H9 (cell line): Measurements from ENCODE around the gene TFF3. TPM values are rescaled to one million over a fixed set of nuclear protein-coding genes. Genes with fewer than 3 reads are reported as not detected.

Experiments
- DNase-seq: peaks from one replicate; pipeline ENCODE4 v3.0.0-alpha.2; 2017
- H2AFZ ChIP-seq: one replicate; pipeline ENCODE4 v1.6.1; 2013; ENCODE audit warnings: mild to moderate bottlenecking, low read length, control low read depth, moderate library complexity
- H2AK5ac ChIP-seq: 2 replicates; pipeline ENCODE4 v1.6.1; 2013; ENCODE audit warnings: low read length, control low read depth, mixed read lengths; ENCODE audit not compliant: insufficient read length
- H2BK120ac ChIP-seq: one replicate; pipeline ENCODE4 v1.6.1; 2013; ENCODE audit warnings: low read depth, mild to moderate bottlenecking, low read length, control low read depth, inconsistent platforms; ENCODE audit not compliant: poor library complexity, severe bottlenecking
- H2BK12ac ChIP-seq: 2 replicates; pipeline ENCODE4 v1.6.1; 2013; ENCODE audit warnings: low read length, control low read depth, mixed read lengths, low read depth; ENCODE audit not compliant: insufficient read length
- H2BK15ac ChIP-seq: 2 replicates; pipeline ENCODE4 v1.6.1; 2013; ENCODE audit warnings: low read depth, low read length, control low read depth
- H2BK20ac ChIP-seq: one replicate; pipeline ENCODE4 v1.6.1; 2013; ENCODE audit warnings: low read depth, mild to moderate bottlenecking, low read length, control low read depth, inconsistent platforms; ENCODE audit not compliant: poor library complexity, severe bottlenecking
- H2BK5ac ChIP-seq: 2 replicates; pipeline ENCODE4 v1.6.1; 2013; ENCODE audit warnings: low read length, control low read depth, mixed read lengths; ENCODE audit not compliant: insufficient read length
- H3K14ac ChIP-seq: 2 replicates; pipeline ENCODE4 v1.6.1; 2013; ENCODE audit warnings: low read length, control low read depth; ENCODE audit not compliant: insufficient read depth
- H3K18ac ChIP-seq: 2 replicates; pipeline ENCODE4 v1.6.1; 2013; ENCODE audit warnings: low read depth, mild to moderate bottlenecking, mixed read lengths, low read length, control low read depth; ENCODE audit not compliant: insufficient read length
- H3K23ac ChIP-seq: 2 replicates; pipeline ENCODE4 v1.6.1; 2013; ENCODE audit warnings: low read length, control low read depth, mixed read lengths, low read depth; ENCODE audit not compliant: insufficient read length
- H3K23me2 ChIP-seq: 2 replicates; pipeline ENCODE4 v1.6.1; 2013; ENCODE audit warnings: low read depth, mild to moderate bottlenecking, mixed read lengths, low read length, control low read depth; ENCODE audit not compliant: insufficient read length, poor library complexity, severe bottlenecking
- H3K27ac ChIP-seq: 2 replicates; pipeline ENCODE4 v1.5.1; 2013; ENCODE audit warnings: low read length, control low read depth, mixed read lengths, low read depth; ENCODE audit not compliant: insufficient read length
- H3K27me3 ChIP-seq: 2 replicates; pipeline ENCODE4 v1.6.1; 2013; ENCODE audit warnings: low read length, control low read depth, inconsistent platforms; ENCODE audit not compliant: insufficient read depth
- H3K4ac ChIP-seq: 2 replicates; pipeline ENCODE4 v1.6.1; 2013; ENCODE audit warnings: low read depth, mild to moderate bottlenecking, control low read depth, inconsistent platforms, low read length, moderate library complexity
- H3K4me1 ChIP-seq: 2 replicates; pipeline ENCODE4 v1.6.1; 2013; ENCODE audit warnings: low read length, control low read depth, inconsistent platforms; ENCODE audit not compliant: insufficient read depth
- H3K4me2 ChIP-seq: 2 replicates; pipeline ENCODE4 v1.6.1; 2013; ENCODE audit warnings: low read length, control low read depth, mixed read lengths; ENCODE audit not compliant: insufficient read length, insufficient read depth
- H3K56ac ChIP-seq: 2 replicates; pipeline ENCODE4 v1.6.1; 2013; ENCODE audit warnings: low read depth, mild to moderate bottlenecking, mixed read lengths, low read length, control low read depth; ENCODE audit not compliant: insufficient read length
- H3K79me1 ChIP-seq: 2 replicates; pipeline ENCODE4 v1.6.1; 2013; ENCODE audit warnings: low read depth, mild to moderate bottlenecking, moderate library complexity, low read length, control low read depth, inconsistent platforms; ENCODE audit not compliant: insufficient read depth, poor library complexity, severe bottlenecking
- H3K79me2 ChIP-seq: 2 replicates; pipeline ENCODE4 v1.6.1; 2013; ENCODE audit warnings: low read length, control low read depth, inconsistent platforms; ENCODE audit not compliant: insufficient read depth
- H3K9ac ChIP-seq: 2 replicates; pipeline ENCODE4 v1.6.1; 2013; ENCODE audit warnings: low read length, control low read depth, mixed read lengths; ENCODE audit not compliant: insufficient read length; ENCODE audit errors: extremely low read depth
- H3K9me3 ChIP-seq: one replicate; pipeline ENCODE4 v1.6.1; 2013; ENCODE audit warnings: low read depth, low read length, inconsistent platforms; ENCODE audit not compliant: control insufficient read depth
- H3T11ph ChIP-seq: one replicate; pipeline ENCODE4 v1.6.1; 2013; ENCODE audit warnings: mild to moderate bottlenecking, low read length, control low read depth, inconsistent platforms
- H4K20me1 ChIP-seq: one replicate; pipeline ENCODE4 v1.6.1; 2013; ENCODE audit not compliant: control insufficient read depth, insufficient read length, insufficient read depth
- H4K5ac ChIP-seq: 2 replicates; pipeline ENCODE4 v1.6.1; 2013; ENCODE audit warnings: low read depth, mild to moderate bottlenecking, mixed read lengths, low read length, control low read depth; ENCODE audit not compliant: insufficient read length
- H4K8ac ChIP-seq: replicated peaks from 2 replicates; pipeline ENCODE4 v1.6.1; 2013; ENCODE audit warnings: low read length, control low read depth, mixed read lengths, low read depth; ENCODE audit not compliant: insufficient read length
- H4K91ac ChIP-seq: 2 replicates; pipeline ENCODE4 v1.6.1; 2013; ENCODE audit warnings: low read depth, mild to moderate bottlenecking, moderate library complexity, mixed read lengths, low read length, control low read depth; ENCODE audit not compliant: insufficient read length
- H3K27ac Mint-ChIP-seq, 3 experiments: 2 replicates in 2 of 3; 3 replicates in 1 of 3; pipeline ENCODE4 v1.8.0; 2020 to 2021; ENCODE audit warnings: mixed read lengths in 3 of 3, mild to moderate bottlenecking in 1 of 3, moderate library complexity in 1 of 3
- H3K27me3 Mint-ChIP-seq: 2 replicates; pipeline ENCODE4 v1.8.0; 2021; ENCODE audit warnings: low read depth, mild to moderate bottlenecking, moderate library complexity, mixed read lengths
- H3K36me3 Mint-ChIP-seq, 3 experiments: 2 replicates in 2 of 3; 3 replicates in 1 of 3; pipeline ENCODE4 v1.8.0; 2020 to 2021; ENCODE audit warnings: low read depth in 3 of 3, mixed read lengths in 3 of 3; ENCODE audit not compliant: insufficient read depth in 1 of 3
- H3K4me1 Mint-ChIP-seq, 2 experiments: 2 replicates each; pipeline ENCODE4 v1.8.0; 2020; ENCODE audit warnings: mixed read lengths in 2 of 2
- H3K4me3 Mint-ChIP-seq, 2 experiments: 2 replicates in 1 of 2; 3 replicates in 1 of 2; pipeline ENCODE4 v1.8.0; 2020 to 2021; ENCODE audit warnings: mild to moderate bottlenecking in 2 of 2, mixed read lengths in 2 of 2, moderate library complexity in 1 of 2
- H3K9me3 Mint-ChIP-seq, 2 experiments: 2 replicates in 1 of 2; 3 replicates in 1 of 2; pipeline ENCODE4 v1.8.0; 2020; ENCODE audit warnings: mild to moderate bottlenecking in 2 of 2, mixed read lengths in 2 of 2, moderate library complexity in 1 of 2
- WGBS: extraction: QIAGEN DNeasy Blood & Tissue Kit; methylation state at CpG from one replicate; pipeline ENCODE4 v1.1.7; 2013; ENCODE audit warnings: missing lambda C conversion rate, low lambda C conversion rate, mixed read lengths; ENCODE audit not compliant: insufficient read length; ENCODE audit errors: extremely low coverage; 5-methylcytosine and 5-hydroxymethylcytosine counted together
- total RNA-seq: library from RNA; stranded (reverse); gene quantifications from 2 replicates; pipeline ENCODE4 v1.2.1, GENCODE V29; 2021
- TF ChIP-seq, protein P1 (sequence below): fragments of 200-600 bp; sonication (generic); conservative IDR thresholded peaks from 3 replicates; pipeline ENCODE4 v1.8.0; 2021; ENCODE audit warnings: antibody characterized with exemption, mild to moderate bottlenecking

TFF3 gene
- total RNA-seq, 1 experiment from 2014 or later = 1.5 TPM

- Mint-ChIP-seq H3K36me3 (peaks cover 12 to 13% (median 12%) of the 10 kb centered on the region in 3 experiments), H3K4me1 (peaks cover 6 to 24% of the 10 kb centered on the region in 2 experiments; a peak in 3 of 4 replicates), H3K4me3 (no peak overlapping the region), H3K27ac (peak overlapping the region in 2 of 3 experiments; percentile 36 to 40; a peak in 2 of 7 replicates), H3K27me3 (peaks cover 22% of the 10 kb centered on the region), H3K9me3 (peaks cover 6 to 10% of the 10 kb centered on the region in 2 experiments)
- TF ChIP-seq, protein P1, sequence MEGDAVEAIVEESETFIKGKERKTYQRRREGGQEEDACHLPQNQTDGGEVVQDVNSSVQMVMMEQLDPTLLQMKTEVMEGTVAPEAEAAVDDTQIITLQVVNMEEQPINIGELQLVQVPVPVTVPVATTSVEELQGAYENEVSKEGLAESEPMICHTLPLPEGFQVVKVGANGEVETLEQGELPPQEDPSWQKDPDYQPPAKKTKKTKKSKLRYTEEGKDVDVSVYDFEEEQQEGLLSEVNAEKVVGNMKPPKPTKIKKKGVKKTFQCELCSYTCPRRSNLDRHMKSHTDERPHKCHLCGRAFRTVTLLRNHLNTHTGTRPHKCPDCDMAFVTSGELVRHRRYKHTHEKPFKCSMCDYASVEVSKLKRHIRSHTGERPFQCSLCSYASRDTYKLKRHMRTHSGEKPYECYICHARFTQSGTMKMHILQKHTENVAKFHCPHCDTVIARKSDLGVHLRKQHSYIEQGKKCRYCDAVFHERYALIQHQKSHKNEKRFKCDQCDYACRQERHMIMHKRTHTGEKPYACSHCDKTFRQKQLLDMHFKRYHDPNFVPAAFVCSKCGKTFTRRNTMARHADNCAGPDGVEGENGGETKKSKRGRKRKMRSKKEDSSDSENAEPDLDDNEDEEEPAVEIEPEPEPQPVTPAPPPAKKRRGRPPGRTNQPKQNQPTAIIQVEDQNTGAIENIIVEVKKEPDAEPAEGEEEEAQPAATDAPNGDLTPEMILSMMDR = no peak
- Histone ChIP-seq H4K91ac (no peak overlapping the region), H2BK20ac (no peak overlapping the region), H3K56ac (no peak overlapping the region), H4K8ac (no peak overlapping the region), H3K23ac (no peak overlapping the region), H3K18ac (no peak overlapping the region), H2BK15ac (no peak overlapping the region), H3K4ac (no peak overlapping the region), H3K14ac (no peak overlapping the region; the same call in 1 of the 2 replicates), H3K4me2 (no peak overlapping the region), H4K20me1 (no peaks in the 10 kb centered on the region), H3K27ac (no peak overlapping the region), H2AFZ (no peak overlapping the region), H3K9me3 (no peaks in the 10 kb centered on the region), H3K27me3 (no peaks in the 10 kb centered on the region), H3K23me2 (no peaks in the 10 kb centered on the region), H3T11ph (no peak overlapping the region), H3K79me1 (no peaks in the 10 kb centered on the region), H2BK12ac (no peak overlapping the region), H2BK5ac (no peak overlapping the region), H3K4me1 (no peaks in the 10 kb centered on the region), H3K9ac (no peak overlapping the region), H2AK5ac (no peak overlapping the region), H3K79me2 (no peaks in the 10 kb centered on the region), H2BK120ac (no peak overlapping the region), H4K5ac (no peak overlapping the region)
- DNase-seq = no peak
- WGBS = no CpG with 5 or more reads among the region's 35 CpGs
Measured at GRCh38 chr21:42291003-42291750, 24.0 kb downstream of the TFF3 start.
